Peyer's patch (tissue), 4 donors: ENCODE data around the gene SHANK2. TPM values are rescaled to one million over a fixed set of nuclear protein-coding genes. Genes with fewer than 3 reads are reported as not detected.
A peak's percentile ranks its signal among the peaks of the same experiment; 100 is the strongest.

Source experiments
- DNase-seq, 3 donors: peaks; one replicate each; pipeline ENCODE4 v3.0.0-alpha.2; 2017 to 2019
- H3K27ac ChIP-seq, 4 donors: fragments of 200-600 bp; sonication (generic); one replicate each; pipeline ENCODE4 v1.5.1; 2016 to 2019
- H3K27me3 ChIP-seq, 2 donors: fragments of 200-600 bp; sonication (generic); one replicate each; pipeline ENCODE4 v1.5.1; 2019
- H3K36me3 ChIP-seq, 3 donors: fragments of 200-600 bp; sonication (generic); one replicate each; pipeline ENCODE4 v1.5.1; 2016 to 2019
- H3K4me1 ChIP-seq, 4 donors: fragments of 200-600 bp; sonication (generic); one replicate each; pipeline ENCODE4 v1.5.1; 2016 to 2019
- H3K4me3 ChIP-seq, 4 donors: fragments of 200-600 bp; sonication (generic); 1 replicate in 3 of 4; 2 replicates in 1 of 4; pipeline ENCODE4 v1.5.1; 2016 to 2019; ENCODE audit warnings: mild to moderate bottlenecking in 1 of 4
- H3K9me3 ChIP-seq, 4 donors: fragments of 200-600 bp; sonication (generic); one replicate each; pipeline ENCODE4 v1.5.1; 2016 to 2019; ENCODE audit warnings: mild to moderate bottlenecking in 1 of 4
- CTCF ChIP-seq, 6 experiments: fragments of 450-650 bp in 4 of 6; fragments of 200-600 bp in 2 of 6; sonication (generic) in 1 of 6; IDR thresholded peaks; one replicate each; pipeline ENCODE4 v1.5.1; 2017 to 2019; ENCODE audit warnings: antibody characterized with exemption in 6 of 6, mild to moderate bottlenecking in 3 of 6, moderate library complexity in 1 of 6
- POLR2A ChIP-seq, 2 donors: fragments of 450-650 bp; IDR thresholded peaks; one replicate each; pipeline ENCODE4 v1.5.1; 2017; ENCODE audit warnings: antibody characterized with exemption in 2 of 2, mild to moderate bottlenecking in 2 of 2, moderate library complexity in 2 of 2
- total RNA-seq, 4 donors: library from RNA; depleted of rRNA; stranded (reverse); fragments of >200 nt; gene quantifications; one replicate each; pipeline ENCODE4 v1.1.0, GENCODE V29; 2016

Gene SHANK2
- total RNA-seq, 4 donors from 2014 or later, result 26.1 to 109 (median 56.6) TPM

DNA sequence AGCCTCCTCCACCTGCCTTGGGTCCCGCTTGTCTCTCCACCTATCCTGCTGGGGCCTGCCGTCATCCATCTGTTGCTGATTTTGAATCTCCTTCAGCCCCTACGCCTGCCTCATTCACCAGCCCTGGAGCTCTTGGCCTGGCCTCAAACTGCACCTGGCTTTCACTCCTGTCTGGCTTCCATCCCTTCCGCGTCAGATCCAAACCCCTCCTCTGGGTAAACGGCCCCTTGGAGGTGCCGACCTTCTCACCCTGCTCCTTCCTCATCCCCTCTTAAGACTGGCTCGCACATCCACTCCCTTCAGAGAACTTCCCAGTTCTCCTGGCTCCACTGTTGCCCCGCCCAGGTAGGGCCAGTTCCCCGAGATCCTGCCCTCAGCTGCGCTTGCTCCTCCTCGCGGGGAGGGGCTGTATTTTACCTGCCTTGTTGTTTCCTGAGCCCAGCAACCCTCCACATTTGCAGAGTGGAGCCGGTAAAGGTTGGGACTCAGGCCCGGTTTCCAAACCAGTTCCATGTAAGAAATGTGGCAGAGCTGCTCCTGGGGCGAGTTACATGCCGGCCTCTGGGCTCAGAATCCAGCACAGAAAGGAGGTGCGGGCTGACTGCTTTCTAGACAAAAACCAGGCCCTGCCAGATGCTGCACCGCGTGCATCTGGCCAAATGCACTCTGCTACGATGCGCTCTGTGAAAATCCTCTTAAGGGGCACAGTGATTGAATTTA lies 13.9 kb upstream of the SHANK2 start:
- Histone ChIP-seq H3K4me3 (no peak overlapping the region), H3K27ac (no peak overlapping the region)

GRCh38 chr11:71265559-71266092 lies 13.2 kb upstream of the SHANK2 start:
- no peak for DNase-seq
- TF ChIP-seq CTCF (IDR thresholded peaks at IDR 0.05), result no peak
- TF ChIP-seq POLR2A (IDR thresholded peaks at IDR 0.05), result no peak
- H3K4me1 ChIP-seq, result no peaks in the 10 kb centered on the region
- no peaks in the 10 kb centered on the region for H3K27me3 ChIP-seq
- H3K9me3 ChIP-seq, result no peaks in the 10 kb centered on the region
- H3K4me3 ChIP-seq, result no peak overlapping the region
- H3K27ac ChIP-seq, result no peak overlapping the region
- H3K36me3 ChIP-seq, result no peaks in the 10 kb centered on the region

More for the DNA sequence above, 13.9 kb upstream of the SHANK2 start:
- Histone ChIP-seq H3K27me3 (no peaks in the 10 kb centered on the region), H3K9me3 (no peaks in the 10 kb centered on the region), H3K36me3 (no peaks in the 10 kb centered on the region), H3K4me1 (no peaks in the 10 kb centered on the region)
- TF ChIP-seq POLR2A (IDR thresholded peaks at IDR 0.05), result no peak
- TF ChIP-seq CTCF (IDR thresholded peaks at IDR 0.05), result peak in 3 of 6 experiments; percentile 8 to 30 (median 29)
- DNase-seq, result peak in 2 of 3 donors; percentile 56 to 78

GRCh38 chr11:71263386-71263785 lies 11.0 kb upstream of the SHANK2 start:
- Histone ChIP-seq H3K4me1 (no peaks in the 10 kb centered on the region), H3K27ac (no peak overlapping the region), H3K9me3 (no peaks in the 10 kb centered on the region), H3K27me3 (no peaks in the 10 kb centered on the region), H3K36me3 (no peaks in the 10 kb centered on the region), H3K4me3 (no peak overlapping the region)
- no peak for DNase-seq
- TF ChIP-seq POLR2A (IDR thresholded peaks at IDR 0.05) (no peak), CTCF (IDR thresholded peaks at IDR 0.05) (no peak)

- Histone ChIP-seq H3K4me1 (peaks cover 0 to 18% (median 2%) of the 10 kb centered on the region in 4 donors), H3K27ac (no peak overlapping the region), H3K36me3 (no peaks in the 10 kb centered on the region), H3K4me3 (no peak overlapping the region), H3K9me3 (peaks cover 0 to 2% (median 0%) of the 10 kb centered on the region in 4 donors), H3K27me3 (no peaks in the 10 kb centered on the region)
- DNase-seq, result no peak
- no peak for TF ChIP-seq POLR2A (IDR thresholded peaks at IDR 0.05)
- TF ChIP-seq CTCF (IDR thresholded peaks at IDR 0.05), result no peak
These were observed 3.6 kb upstream of the SHANK2 start for GRCh38 chr11:71255800-71256479.

DNA sequence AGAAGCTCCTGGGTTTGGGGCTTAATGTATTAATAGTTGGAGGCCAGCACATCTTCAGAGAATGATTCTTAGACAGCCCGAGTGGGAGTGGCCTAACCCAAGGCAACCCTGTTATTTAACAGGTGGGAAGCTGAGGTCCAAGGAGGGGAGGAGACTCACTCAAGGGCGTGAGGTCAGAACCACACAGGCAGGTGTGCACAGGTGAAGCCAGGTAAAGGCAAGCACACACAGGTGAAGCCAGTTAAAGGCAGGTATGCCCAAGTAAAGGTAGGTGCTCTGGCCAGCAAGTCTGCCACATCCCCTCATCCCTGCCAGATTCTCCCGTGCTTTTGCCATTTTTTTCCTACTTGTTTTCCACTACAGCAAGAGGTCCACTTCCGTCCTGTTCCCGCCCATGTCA lies 2.9 kb upstream of the SHANK2 start:
- H3K27ac ChIP-seq, result no peak overlapping the region
- TF ChIP-seq POLR2A (IDR thresholded peaks at IDR 0.05) (no peak), CTCF (IDR thresholded peaks at IDR 0.05) (no peak)
- no peak overlapping the region for H3K4me3 ChIP-seq
- peaks cover 0 to 19% (median 5%) of the 10 kb centered on the region in 4 donors for H3K4me1 ChIP-seq
- no peak for DNase-seq
- no peaks in the 10 kb centered on the region for H3K36me3 ChIP-seq
- peaks cover 0 to 2% (median 0%) of the 10 kb centered on the region in 4 donors for H3K9me3 ChIP-seq
- no peaks in the 10 kb centered on the region for H3K27me3 ChIP-seq
